Kidney (tissue), 14 donors: ENCODE measurements around the gene S100A16. TPM values are rescaled to one million over a fixed set of nuclear protein-coding genes. Genes with fewer than 3 reads are reported as not detected.

Source experiments
- DNase-seq, 5 donors: peaks; one replicate each; pipeline ENCODE4 v3.0.0-alpha.2; 2013 to 2020
- FAIRE-seq: peaks from 2 replicates; lab custom pipeline; 2012; peaks lifted over from hg19 to GRCh38; lab: Jason Lieb, UNC
- H3K27ac ChIP-seq, 2 donors: one replicate each; pipeline ENCODE4 v1.7.0; 2013; ENCODE audit warnings: low read depth in 2 of 2, low read length in 2 of 2, inconsistent platforms in 1 of 2
- H3K27me3 ChIP-seq: one replicate; pipeline ENCODE4 v1.7.1; 2013; ENCODE audit warnings: low read length, inconsistent platforms; ENCODE audit not compliant: control insufficient read depth, insufficient read depth
- H3K36me3 ChIP-seq, 3 donors: one replicate each; pipeline versions ENCODE4 v1.7.0 to v1.7.1; 2013; ENCODE audit warnings: low read length in 3 of 3, control low read depth in 1 of 3, inconsistent platforms in 1 of 3; ENCODE audit not compliant: insufficient read depth in 3 of 3, control insufficient read depth in 2 of 3
- H3K4me1 ChIP-seq, 3 donors: one replicate each; pipeline versions ENCODE4 v1.7.0 to v1.7.1; 2013; ENCODE audit warnings: low read length in 3 of 3, inconsistent platforms in 1 of 3, low read depth in 1 of 3; ENCODE audit not compliant: control insufficient read depth in 2 of 3, insufficient read depth in 2 of 3
- H3K4me3 ChIP-seq, 3 donors: one replicate each; pipeline versions ENCODE4 v1.7.0 to v1.8.1; 2013; ENCODE audit warnings: low read length in 3 of 3, control low read depth in 1 of 3, inconsistent platforms in 1 of 3
- H3K9ac ChIP-seq, 3 donors: one replicate each; pipeline versions ENCODE4 v1.7.0 to v1.7.1; 2013; ENCODE audit warnings: low read length in 3 of 3, control low read depth in 1 of 3, inconsistent platforms in 1 of 3
- H3K9me3 ChIP-seq, 3 donors: one replicate each; pipeline versions ENCODE4 v1.7.0 to v1.7.1; 2013; ENCODE audit warnings: low read length in 3 of 3, control low read depth in 1 of 3, inconsistent platforms in 1 of 3; ENCODE audit not compliant: control insufficient read depth in 2 of 3, insufficient read depth in 1 of 3
- CTCF ChIP-seq: IDR thresholded peaks from 3 replicates; pipeline ENCODE4 v1.5.1; 2012; ENCODE audit warnings: mild to moderate bottlenecking, moderate library complexity, borderline replicate concordance; ENCODE audit not compliant: insufficient read depth; ENCODE audit errors: extremely low read depth
- intact Hi-C: fragments of 100-400 bp; cut with DNase I; formaldehyde crosslinking; loops from one replicate; pipeline ENCODE4 v1.11.1; 2022
- polyA plus RNA-seq: library from polyadenylated mRNA; stranded (reverse); fragments of 350-450 nt; fragmentation: Illumina TruSeq; extraction: RNeasy Lipid Tissue Mini Kit (QIAGEN cat#74804); gene quantifications from one replicate; pipeline ENCODE4 v1.2.3, GENCODE V29; 2014; ENCODE audit warnings: low read depth, low replicate concordance; ENCODE audit not compliant: insufficient read depth
- total RNA-seq: library from RNA; stranded (reverse); fragmentation: NEBNext Ultra II Directional; extraction: Animal tissue kit (Norgen Biotek cat#: 25700); gene quantifications from one replicate; pipeline ENCODE4 v1.2.1, GENCODE V29; 2021
- donor health status: control.
- donor health status: control.
- donor health status: control.
- donor health status: control.
- donor health status: control.
- donor health status: DM: yes; HTN: yes; CAD: no.
- donor health status: Normal renal cell carcinoma (clear cell type).

Gene S100A16
- total and polyA plus RNA-seq, 2 donors from 2014 or later = 119 to 174 TPM

GRCh38 chr1:153560241-153560640, 52.7 kb downstream of the S100A16 start:
- FAIRE-seq = no peak
- intact Hi-C loops = no loop called here

GRCh38 chr1:153557877-153558276, 55.1 kb downstream of the S100A16 start:
- no peaks in the 10 kb centered on the region for H3K9me3 ChIP-seq
- no peaks in the 10 kb centered on the region for H3K36me3 ChIP-seq
- intact Hi-C loops = no loop called here
- H3K9ac ChIP-seq = no peak overlapping the region
- TF ChIP-seq CTCF = no peak
- H3K4me1 ChIP-seq = peaks cover 0 to 17% (median 9%) of the 10 kb centered on the region in 3 donors
- no peak overlapping the region for H3K4me3 ChIP-seq
- H3K27me3 ChIP-seq = no peaks in the 10 kb centered on the region
- no peak overlapping the region for H3K27ac ChIP-seq
- DNase-seq (no peak), FAIRE-seq (no peak)

More at GRCh38 chr1:153560241-153560640, 52.7 kb downstream of the S100A16 start:
- no peaks in the 10 kb centered on the region for H3K9me3 ChIP-seq
- no peak for TF ChIP-seq CTCF
- H3K27me3 ChIP-seq = no peaks in the 10 kb centered on the region
- DNase-seq = no peak
- H3K4me3 ChIP-seq = no peak overlapping the region
- peaks cover 0 to 4% (median under 1%) of the 10 kb centered on the region in 3 donors for H3K4me1 ChIP-seq
- H3K9ac ChIP-seq = no peak overlapping the region
- no peaks in the 10 kb centered on the region for H3K36me3 ChIP-seq
- H3K27ac ChIP-seq = no peak overlapping the region

Other genes with a start within 250 kb of the S100A16 start
- gene S100A12, start 237.5 kb downstream of the S100A16 start, total RNA-seq = 1.3 TPM
- gene S100A12, start 237.5 kb downstream of the S100A16 start, polyA plus RNA-seq = 2.7 TPM
- gene S100A8, start 222.1 kb downstream of the S100A16 start, total RNA-seq = 60.9 TPM
- 17.5 TPM for gene S100A8, start 222.1 kb downstream of the S100A16 start, polyA plus RNA-seq
- gene S100A7A, start 196.6 kb downstream of the S100A16 start, total RNA-seq = not detected
- gene S100A7A, start 196.6 kb downstream of the S100A16 start, polyA plus RNA-seq = not detected
- not detected for gene S100A7, start 152.5 kb downstream of the S100A16 start, total RNA-seq
- gene S100A7, start 152.5 kb downstream of the S100A16 start, polyA plus RNA-seq = not detected
- gene S100A6, start 77.1 kb downstream of the S100A16 start, total RNA-seq = 1,542 TPM
- gene S100A6, start 77.1 kb downstream of the S100A16 start, polyA plus RNA-seq = 1,580 TPM
- gene S100A5, start 72.2 kb downstream of the S100A16 start, total RNA-seq = 0.91 TPM
- gene S100A5, start 72.2 kb downstream of the S100A16 start, polyA plus RNA-seq = 1.9 TPM
- gene S100A4, start 67.3 kb downstream of the S100A16 start, total RNA-seq = 141 TPM
- gene S100A4, start 67.3 kb downstream of the S100A16 start, polyA plus RNA-seq = 204 TPM
- gene S100A3, start 63.9 kb downstream of the S100A16 start, total RNA-seq = 8.4 TPM
- gene S100A3, start 63.9 kb downstream of the S100A16 start, polyA plus RNA-seq = 2.5 TPM
- gene S100A2, start 47.3 kb downstream of the S100A16 start, total RNA-seq = 152 TPM
- gene S100A2, start 47.3 kb downstream of the S100A16 start, polyA plus RNA-seq = 416 TPM
- 75.9 TPM for gene S100A14, start 3.2 kb upstream of the S100A16 start, total RNA-seq
- gene S100A14, start 3.2 kb upstream of the S100A16 start, polyA plus RNA-seq = 35.6 TPM
- 225 TPM for gene S100A13, start 14.4 kb upstream of the S100A16 start, total RNA-seq
- gene S100A13, start 14.4 kb upstream of the S100A16 start, polyA plus RNA-seq = 299 TPM
- gene S100A1, start 15.3 kb upstream of the S100A16 start, total RNA-seq = 83.1 TPM
- 332 TPM for gene S100A1, start 15.3 kb upstream of the S100A16 start, polyA plus RNA-seq
- gene CHTOP, start 20.9 kb upstream of the S100A16 start, total RNA-seq = 83.6 TPM
- 71.1 TPM for gene CHTOP, start 20.9 kb upstream of the S100A16 start, polyA plus RNA-seq
- 46.2 TPM for gene SNAPIN, start 45.6 kb upstream of the S100A16 start, total RNA-seq
- gene SNAPIN, start 45.6 kb upstream of the S100A16 start, polyA plus RNA-seq = 59.8 TPM
- 110 TPM for gene ILF2, start 57.9 kb upstream of the S100A16 start, total RNA-seq
- 197 TPM for gene ILF2, start 57.9 kb upstream of the S100A16 start, polyA plus RNA-seq
- gene NPR1, start 65.6 kb upstream of the S100A16 start, total RNA-seq = 89.3 TPM
- gene NPR1, start 65.6 kb upstream of the S100A16 start, polyA plus RNA-seq = 57.8 TPM
- gene INTS3, start 114.9 kb upstream of the S100A16 start, total RNA-seq = 74.8 TPM
- 42.7 TPM for gene INTS3, start 114.9 kb upstream of the S100A16 start, polyA plus RNA-seq
- 54.0 TPM for gene SLC27A3, start 162.3 kb upstream of the S100A16 start, total RNA-seq
- gene SLC27A3, start 162.3 kb upstream of the S100A16 start, polyA plus RNA-seq = 36.9 TPM